ENCODE results near the gene WNK2.

Gene WNK2

DNA sequence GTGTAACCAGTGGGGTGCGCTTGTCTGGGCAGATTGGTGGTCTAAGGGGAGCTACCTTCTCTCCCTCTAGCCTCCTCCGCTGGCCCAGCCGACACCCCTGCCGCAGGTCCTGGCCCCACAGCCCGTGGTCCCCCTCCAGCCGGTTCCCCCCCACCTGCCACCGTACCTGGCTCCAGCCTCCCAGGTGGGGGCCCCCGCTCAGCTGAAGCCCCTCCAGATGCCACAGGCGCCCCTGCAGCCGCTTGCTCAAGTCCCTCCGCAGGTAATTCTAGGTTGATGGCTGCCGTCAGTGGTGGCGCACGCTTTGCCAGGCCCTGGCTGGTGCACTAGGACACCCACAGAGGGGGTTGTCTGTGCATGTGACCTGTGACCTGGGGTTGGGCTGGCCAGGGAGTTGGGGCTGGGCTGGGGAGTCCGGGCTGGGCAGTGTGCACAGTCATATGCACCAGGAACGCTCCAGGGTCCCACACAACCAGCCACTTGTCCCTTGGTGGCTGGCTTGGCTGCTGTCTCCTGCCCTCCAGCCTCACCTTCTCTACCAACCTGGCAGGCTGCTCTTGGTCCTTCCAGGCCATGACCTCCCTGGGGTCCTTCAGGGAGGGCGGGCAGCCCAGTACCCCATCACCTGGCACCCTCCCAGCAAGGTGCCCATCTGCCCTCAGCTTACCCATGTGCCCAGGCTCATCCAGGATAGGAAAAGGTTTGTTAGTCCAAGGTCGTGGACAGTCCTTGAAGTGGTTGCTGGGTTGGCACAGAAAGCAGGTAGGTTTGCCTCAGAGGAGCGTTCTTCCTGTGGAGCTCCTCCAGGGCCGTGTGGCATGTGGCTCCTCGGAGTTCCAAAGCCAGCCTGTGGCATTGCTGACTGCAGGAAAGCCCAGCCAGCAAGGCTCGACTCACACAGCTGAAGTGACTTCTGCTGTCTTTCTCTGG lies 73.2 kb downstream of the WNK2 start:
- DNase-seq = no peak

DNA sequence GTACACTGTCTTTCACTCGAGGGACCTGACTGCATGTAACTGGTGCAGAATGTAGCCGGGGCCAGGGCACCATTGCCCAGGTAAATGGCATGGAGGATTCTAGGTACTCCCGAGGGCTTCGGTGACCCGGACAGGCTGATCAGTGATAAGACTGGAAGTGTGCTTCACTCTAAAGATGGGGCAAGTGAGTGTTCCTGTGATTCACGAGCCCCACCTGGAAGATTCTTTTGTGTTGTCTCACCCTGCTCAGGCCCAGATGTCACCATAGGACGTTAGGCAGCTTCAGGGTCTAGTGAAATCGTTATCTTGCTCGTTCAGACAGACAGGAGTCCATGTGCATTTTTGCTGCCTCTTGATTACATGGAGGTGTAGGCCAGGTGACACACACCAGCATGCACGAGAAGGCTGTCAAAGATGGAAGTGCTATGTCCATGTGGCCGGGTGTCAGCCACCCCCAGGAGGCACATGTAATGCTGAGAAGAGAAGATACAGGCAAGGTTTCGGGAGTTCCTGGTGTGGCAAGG lies 73.9 kb downstream of the WNK2 start:
- no peak for DNase-seq

DNA sequence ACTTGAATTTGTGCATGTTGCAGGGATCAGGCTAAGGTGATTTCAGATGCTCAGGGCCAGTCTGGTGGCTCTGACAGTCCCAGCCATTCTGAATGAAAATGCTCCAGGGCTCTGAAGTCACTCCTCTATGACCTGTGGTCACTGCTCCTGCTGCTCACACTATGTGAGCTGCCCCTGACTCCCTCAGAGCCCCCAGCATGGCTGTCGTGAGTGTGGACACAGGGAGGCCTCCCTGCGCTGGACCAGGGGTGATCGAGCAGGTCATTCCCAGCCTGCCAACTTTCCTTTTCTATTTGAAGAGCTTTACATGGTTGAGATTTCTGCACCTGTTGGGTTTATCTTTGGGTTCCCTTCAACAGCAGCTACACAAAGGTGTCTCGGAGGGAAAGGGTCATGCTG lies 74.5 kb downstream of the WNK2 start:
- DNase-seq = no peak

DNA sequence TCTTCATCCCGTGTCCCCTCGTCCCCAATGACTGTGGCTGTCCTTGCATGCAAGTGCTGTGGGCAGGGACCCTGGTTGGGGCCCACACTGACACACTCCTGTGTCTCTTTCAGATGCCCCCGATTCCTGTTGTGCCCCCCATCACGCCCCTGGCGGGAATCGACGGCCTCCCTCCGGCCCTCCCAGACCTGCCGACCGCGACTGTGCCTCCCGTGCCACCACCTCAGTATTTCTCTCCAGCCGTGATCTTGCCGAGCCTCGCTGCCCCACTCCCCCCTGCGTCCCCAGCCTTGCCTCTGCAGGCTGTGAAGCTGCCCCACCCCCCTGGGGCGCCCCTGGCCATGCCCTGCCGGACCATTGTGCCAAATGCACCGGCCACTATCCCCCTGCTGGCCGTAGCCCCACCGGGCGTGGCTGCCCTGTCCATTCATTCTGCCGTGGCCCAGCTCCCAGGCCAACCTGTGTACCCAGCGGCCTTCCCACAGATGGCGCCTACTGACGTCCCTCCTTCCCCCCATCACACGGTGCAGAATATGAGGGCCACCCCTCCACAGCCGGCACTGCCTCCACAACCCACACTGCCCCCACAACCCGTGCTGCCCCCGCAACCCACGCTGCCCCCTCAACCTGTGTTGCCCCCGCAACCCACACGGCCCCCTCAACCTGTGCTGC lies 75.0 kb downstream of the WNK2 start:
- DNase-seq = no peak

DNA sequence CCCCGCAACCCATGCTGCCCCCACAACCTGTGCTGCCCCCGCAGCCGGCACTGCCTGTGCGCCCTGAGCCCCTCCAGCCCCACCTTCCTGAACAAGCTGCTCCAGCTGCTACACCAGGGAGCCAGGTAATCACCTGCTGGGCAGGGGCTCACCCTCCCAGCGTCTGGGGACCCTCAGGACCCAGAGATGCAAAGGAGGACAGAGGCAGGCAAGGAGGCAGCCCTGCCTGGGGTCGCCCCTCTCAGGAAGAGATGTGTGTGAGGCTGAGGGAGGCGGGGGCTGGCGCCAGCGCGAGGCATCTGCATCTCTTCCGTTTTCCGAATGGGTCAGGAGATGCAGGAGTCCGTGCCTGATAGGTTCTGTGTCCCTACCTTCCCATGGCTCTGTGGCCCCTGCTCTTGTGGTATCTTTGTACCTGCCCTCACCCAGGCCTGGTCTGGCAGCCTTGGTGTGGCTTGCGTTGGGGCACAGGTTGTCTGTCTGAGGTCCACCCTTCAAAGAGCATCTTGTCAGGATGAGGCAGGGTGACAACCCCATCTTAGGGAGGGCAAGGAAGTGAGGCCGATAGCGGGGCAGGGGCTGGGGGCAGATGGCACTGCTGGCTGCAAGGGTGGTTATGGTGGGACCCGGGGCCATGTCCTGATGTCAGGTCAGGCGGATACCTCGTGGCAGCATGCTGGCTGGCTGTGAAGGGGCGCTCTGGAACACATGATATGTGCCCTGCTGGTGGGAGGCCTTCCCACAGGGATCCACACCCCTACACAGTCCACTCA lies 75.7 kb downstream of the WNK2 start:
- DNase-seq = no peak

DNA sequence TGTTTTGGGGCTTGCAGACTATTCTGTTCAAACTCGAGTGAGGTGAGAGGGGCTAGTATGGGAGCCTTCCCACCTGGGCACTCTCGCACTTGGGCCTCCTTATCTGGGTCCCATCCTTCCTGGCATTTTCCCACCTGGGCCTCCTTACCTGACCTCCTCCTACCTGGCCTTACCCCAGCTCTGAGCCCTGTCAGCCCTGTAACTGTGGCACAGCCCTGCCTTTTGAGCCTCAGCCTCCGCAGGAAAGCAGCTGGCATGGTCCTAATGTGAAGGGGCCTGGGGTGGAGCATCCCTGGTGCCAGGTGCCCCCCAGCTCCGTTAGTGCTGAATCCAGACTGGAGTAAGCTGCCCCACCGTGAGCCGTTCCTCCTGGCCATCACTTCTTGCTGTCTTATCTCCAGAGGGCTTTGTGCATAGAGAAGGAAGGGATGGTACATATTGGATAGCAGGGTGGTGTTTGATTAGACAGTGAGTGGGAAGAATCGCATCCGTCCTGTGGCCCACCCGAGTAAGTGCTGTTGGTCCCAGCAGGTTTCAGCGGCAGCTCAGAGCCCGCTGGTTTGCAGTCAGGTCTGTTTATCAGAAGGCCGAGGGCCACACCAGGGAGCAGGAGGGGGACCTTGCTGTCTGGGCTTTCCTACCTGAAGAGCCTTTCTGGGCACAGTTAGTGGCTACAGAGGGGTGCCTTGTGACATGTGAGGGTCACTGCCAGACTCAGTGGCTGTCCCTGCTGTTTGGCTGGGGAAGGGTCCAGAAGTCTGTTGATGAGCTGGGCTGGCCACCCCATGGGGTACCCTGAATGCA lies 76.5 kb downstream of the WNK2 start:
- DNase-seq = no peak

DNA sequence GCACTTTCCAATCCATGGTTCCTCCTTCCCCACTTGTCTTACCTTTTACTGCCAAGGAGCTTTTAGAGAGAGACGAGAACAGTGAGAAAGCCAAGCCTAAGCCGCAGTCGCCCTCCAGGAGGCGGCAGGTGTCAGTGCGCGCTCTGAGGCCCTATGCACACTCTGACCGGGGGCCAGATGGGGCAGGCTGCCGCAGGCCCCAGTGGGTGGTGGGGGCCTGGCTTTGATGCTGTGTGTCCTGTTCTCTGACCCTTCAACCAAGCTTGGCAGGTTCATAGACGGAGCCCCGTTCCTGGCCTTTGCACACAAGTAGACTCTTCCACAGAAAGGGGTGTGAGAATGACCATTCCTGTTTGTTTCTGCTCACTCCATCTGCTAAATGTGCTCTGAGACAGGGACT lies 77.3 kb downstream of the WNK2 start:
- no peak for DNase-seq

DNA sequence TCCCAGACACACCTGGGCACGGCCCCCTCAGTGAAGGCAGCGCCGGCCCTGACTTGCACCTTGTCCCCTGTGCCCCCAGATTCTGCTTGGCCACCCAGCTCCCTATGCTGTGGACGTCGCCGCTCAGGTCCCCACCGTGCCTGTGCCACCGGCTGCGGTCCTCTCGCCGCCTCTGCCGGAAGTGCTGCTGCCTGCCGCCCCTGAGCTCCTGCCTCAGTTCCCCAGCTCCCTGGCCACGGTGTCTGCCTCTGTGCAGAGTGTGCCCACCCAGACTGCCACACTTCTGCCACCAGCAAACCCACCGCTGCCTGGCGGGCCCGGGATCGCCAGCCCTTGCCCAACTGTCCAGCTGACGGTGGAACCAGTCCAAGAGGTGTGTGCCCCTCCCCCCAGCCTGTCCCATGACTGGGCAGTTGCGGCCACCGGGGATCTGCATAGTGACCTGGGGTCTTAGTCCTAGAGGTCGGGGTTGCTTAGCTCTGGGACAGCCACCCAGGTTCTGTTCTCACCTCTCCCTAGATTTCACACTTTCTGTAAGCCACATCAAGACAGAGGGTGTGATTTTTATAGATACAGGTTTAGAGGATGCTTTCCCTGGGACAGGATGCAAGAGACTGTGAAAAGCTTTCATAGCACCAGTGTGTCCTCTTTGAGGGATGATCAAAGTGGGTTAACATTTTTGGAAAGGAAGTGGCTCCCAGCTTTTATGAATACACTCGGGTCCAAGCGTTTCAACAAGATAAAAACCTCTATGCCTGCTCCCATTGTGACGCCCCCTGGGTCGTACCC lies 78.0 kb downstream of the WNK2 start:
- DNase-seq = no peak

DNA sequence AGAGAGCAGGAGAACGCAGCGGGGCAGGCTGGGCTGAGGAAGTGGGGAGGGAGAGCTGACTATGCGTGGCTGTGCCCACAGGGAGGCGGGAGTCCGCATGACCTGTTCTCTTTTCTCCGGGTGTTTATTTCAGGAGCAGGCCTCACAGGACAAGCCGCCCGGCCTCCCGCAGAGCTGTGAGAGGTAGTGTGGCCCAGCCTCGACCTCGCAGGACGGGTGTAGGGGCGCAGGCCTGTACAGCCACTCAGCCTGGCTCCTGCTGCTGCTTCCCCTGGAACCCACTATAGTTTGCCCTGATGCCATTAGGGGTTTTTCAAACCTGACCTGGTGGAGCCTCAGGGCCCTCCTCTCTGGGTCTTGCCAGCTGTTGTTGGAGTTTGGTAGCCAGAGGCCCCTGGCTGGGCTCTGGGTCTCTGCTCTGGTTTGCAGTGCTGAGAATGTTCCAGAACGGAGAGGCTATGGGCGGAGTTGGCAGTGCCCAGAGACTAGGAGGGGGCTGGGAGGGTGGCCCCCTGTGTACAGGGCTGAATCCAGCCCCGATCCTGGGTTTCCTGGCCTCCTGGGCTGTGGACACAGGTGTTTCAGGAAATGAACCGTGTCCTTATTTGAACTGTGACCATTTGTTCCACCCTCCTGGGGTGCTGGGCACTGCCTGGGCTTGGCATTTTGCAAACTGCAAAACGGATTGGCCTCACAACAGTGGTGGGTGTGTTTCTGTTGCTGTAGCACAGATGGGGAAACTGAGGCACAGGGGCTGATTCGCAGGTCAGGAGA lies 78.8 kb downstream of the WNK2 start:
- no peak for DNase-seq

DNA sequence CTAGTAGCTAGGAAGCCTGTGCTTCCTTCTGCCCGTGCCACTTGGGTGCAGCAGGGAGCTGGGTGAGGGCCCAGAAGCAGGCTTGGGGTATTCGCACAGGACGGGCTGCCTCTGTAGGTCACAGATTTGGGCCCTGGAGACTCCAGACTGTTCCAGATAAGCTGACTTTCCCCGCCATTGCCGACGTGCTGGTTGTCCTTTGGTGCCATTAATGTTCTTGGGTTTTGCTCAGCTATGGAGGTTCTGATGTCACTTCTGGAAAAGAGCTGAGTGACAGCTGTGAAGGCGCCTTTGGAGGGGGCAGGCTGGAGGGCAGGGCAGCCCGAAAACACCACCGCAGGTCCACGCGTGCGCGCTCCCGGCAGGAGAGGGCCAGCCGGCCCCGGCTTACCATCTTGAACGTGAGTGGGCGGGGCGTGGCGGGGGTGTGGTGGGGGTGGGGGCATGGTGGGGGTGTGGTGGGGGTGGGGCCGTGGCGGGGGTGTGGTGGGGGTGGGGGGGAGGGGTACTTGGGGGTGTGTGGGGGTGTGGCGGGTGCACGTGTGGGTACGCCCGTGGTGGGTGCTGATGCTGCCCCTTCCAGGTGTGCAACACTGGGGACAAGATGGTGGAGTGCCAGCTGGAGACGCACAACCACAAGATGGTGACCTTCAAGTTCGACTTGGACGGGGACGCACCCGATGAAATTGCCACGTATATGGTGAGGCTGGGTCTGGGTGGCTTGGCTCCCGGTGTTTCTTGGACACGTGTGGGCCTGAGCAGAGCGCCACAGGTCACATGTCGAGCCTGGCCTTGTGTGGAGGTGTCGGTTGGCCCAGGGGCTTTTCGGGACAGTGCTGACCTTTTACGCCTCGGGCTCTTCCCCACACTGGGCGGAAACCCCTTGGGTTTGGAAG lies 79.6 kb downstream of the WNK2 start:
- no peak for DNase-seq

DNA sequence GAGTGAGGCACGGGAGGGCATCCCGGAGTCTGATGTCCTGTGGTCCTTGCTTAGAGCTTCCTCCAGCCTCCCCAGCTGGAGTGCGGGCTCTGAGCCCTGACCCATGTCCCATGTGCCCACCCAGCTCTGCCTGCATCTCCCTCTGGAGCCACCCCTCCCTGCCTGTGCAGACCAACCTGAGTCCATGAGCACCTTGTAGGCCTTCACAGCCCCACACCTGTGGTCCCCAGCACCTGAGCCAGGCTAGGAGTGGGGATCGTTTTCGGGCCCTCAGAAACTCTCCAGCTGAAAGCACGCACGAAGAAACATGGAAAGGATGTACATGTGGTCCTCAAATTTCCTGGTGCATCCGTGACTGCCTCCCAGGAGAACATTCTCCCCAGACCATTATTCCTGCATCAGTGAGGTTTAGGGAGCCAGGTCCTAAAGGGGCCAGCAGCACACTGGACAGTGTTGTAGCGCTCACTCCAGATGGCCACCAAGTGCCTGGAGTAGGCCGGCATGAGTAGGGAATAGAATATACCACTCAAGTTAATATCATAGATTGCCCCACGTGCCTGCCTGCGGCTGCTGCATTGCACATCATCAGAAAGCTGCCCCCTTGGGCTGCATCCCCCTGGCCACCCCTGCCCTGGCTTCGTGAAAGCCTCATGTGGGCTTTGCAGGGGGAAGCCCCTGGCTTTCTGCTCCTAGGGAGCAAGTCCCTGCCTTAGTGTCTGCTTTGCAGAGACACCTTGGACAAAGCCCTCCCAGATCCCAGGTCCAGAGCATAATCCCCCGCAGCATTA lies 80.6 kb downstream of the WNK2 start:
- DNase-seq = no peak

DNA sequence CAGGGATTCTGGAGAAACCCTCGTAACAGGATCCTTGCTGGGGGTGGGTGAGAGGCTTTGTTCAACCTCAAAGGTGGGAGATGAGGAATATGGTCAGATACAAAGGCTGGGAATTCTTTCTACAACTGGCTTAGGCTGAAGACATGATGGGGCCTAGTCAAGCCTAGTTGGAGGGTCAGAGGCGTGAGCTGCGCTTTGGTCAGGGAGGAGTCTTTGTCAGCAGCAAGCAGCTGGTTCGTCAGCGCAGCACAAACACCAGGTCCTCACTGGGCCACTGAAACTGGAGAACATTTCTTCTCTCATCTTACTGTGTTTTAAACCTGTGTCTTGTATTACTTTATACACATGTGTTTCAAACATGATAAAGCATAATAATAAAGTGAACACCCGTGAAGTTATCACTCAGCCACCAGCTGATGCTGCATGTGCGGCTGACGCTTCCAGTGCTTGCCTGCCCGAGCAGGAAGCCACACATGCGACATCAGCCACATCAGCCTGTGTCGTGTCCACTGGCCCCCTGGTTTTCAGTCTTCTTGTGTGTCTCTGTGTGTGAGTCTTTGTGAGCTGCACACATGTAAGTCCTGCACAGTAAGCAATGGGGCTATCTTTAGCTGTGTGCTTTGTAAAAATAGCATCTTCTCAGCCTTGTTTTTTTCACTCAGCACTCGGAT lies 81.5 kb downstream of the WNK2 start:
- DNase-seq = no peak

DNA sequence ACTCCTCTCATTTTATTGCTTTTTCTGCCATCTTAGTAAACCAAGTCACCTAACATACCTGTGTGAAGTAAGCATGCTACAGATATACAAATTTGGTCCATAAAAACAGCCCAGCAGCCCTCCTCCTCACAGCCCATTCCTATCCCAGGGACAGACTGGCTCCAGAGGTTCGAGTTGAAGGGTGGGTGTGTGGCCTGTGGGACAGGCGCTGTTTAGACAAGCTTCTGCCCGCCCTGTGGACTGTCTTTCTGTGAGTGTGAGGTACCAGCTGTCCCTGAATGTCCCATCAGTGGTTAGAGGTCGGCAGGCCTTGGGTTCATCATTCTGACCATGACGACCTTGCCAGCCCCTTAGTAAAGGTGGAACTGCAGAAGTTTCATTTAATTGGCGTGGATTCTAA lies 82.0 kb downstream of the WNK2 start:
- DNase-seq = no peak

DNA sequence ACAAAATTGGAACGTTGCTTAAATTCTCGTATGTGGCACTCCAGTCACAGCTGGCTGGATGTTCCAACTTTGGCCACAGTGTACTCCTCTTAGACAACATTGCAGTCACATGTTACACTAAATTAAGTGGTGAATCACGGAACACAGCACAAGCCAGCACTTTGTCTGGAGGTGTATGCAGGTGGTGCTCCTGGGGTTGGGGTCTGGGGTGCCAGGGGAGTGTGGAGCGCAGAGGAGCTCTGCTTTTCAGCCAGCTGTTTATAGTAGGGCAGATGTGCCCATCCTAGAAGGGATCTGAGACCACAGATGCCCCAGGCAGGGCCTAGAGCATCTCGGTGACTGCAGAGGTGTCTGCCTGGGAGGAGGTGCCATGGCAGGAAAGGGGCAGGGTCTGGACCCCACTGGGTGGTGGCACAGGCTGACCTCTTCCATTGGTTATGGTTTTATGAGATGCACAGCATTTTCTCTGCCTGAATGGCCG lies 82.6 kb downstream of the WNK2 start:
- DNase-seq = no peak

DNA sequence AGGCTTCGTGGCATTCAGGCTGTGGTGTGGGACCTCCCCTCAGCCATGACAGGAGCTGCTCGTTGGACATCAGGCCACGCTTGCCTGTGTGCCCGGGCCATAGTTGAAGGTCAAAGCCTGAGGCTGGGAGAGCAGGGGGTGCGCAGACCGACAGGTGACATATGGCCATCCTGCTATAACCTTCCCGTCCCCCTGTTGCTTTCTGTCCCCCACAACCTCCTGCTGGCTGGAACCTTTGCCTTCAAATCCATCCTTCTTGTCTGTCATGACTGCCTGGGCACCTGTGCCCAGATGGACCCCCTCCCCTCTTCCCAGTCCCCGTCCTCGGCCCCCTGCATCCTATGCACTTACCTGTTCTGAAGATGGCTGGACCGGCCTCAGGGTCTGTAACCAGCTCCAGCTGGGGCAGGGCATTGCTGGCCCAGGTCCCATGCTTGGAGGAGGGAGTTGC lies 83.2 kb downstream of the WNK2 start:
- no peak for DNase-seq

DNA sequence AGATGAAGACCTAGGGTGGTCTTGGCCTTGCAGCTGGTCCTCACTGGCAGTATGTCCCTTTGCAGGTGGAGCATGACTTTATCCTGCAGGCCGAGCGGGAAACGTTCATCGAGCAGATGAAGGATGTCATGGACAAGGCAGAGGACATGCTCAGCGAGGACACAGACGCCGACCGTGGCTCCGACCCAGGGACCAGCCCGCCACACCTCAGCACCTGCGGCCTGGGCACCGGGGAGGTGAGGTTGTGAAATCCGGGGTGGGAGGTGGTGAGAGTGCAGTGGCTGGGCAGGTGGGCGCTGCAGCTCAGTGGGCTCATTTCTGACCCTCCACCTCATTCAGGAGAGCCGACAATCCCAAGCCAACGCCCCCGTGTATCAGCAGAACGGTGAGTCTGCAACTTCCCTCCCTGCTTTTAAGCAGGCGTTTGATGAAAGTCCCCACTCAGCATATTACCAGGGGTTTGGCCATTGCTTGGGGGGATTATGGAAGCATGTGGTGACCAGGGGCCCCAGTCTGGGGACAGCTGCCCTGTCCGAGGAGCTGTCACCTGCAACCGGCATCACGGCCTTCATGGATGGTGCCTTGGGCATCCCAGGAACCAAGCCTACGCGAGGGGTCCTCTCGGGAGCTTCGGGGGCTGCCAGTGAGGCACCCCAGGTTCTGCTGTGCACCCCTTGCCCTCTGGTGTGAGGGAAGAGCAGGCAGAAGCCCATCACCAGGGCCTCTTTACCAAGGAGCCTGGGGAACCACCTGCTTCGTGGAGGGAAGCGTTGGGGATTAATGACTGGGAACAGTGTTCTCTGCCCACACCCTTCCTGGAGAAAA lies 84.0 kb downstream of the WNK2 start:
- DNase-seq = no peak
